Mammary epithelial cell (primary cell): ENCODE results near the gene PLD3.

Experiments used
- CTCF ChIP-seq, 2 donors: IDR thresholded peaks in 1 of 2; conservative IDR thresholded peaks in 1 of 2; 2 replicates each; pipeline ENCODE4 v1.5.1; 2011 to 2012; ENCODE audit warnings: inconsistent platforms in 2 of 2, low read length in 2 of 2, mild to moderate bottlenecking in 2 of 2, control low read depth in 1 of 2, low read depth in 1 of 2; ENCODE audit not compliant: insufficient read depth in 1 of 2; ENCODE audit errors: extremely low read depth in 1 of 2
- EZH2 ChIP-seq: IDR thresholded peaks from 2 replicates; pipeline ENCODE4 v1.6.1; 2012; ENCODE audit warnings: low read length, inconsistent platforms, borderline replicate concordance

GRCh38 chr19:40303765-40304164, 44.7 kb upstream of the PLD3 start:
- no peak for TF ChIP-seq CTCF (conservative IDR thresholded peaks at IDR 0.05 in 1 of 2, IDR thresholded peaks at IDR 0.05 in 1 of 2; ENCODE audit: extremely low read depth in 1 of 2, insufficient read depth in 1 of 2, low read depth in 1 of 2, low read length in 2 of 2)
- no peak for TF ChIP-seq EZH2
